ENCODE measurements around the gene EGFR. TPM values are rescaled to one million over a fixed set of nuclear protein-coding genes. Genes with fewer than 3 reads are reported as not detected.

Gene EGFR
- polyA plus RNA-seq, 1 of the 3 experiments (the other 2 are of a cell fraction) = 37.6 TPM

DNA sequence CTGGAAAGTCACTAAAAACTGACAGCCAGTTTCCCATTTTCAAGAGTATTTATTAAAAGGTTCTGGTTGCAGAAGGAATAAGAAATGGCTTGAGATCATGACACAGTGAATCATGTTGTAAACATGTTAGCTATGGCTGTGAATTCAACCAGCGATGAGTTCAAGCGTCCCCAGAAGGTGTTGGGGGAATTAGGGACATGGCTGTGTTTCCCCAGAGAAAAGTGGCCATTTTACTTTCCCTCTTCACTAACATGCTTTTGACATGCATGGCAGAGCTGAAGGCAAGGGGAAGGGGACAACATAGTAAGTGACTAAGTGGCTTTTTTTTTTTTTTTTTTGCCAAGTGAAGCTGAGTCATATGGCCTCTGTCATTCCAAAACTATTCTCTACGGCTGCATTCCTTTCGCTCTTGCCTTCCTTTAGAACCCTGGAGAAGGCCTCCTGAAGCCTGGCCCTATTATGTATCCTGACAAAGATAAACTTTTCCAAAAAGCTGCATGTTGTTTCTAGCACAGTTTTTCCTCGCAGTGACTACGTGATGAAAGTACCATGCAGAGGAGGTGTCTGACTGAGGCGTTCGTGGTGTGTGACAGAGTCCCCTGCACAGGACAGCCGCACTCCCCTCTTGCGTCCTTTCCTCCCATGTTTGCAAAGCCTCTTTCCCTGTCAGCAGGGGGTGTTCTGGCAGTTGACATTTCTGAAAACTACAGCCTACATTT is 46.9 kb downstream of the EGFR start (continued):
- no peak for TF ChIP-seq SMC3 (IDR thresholded peaks at IDR 0.05; ENCODE audit: low read depth, low read length)
- TF ChIP-seq IRF3 (IDR thresholded peaks at IDR 0.05; ENCODE audit: low read depth, low read length) = no peak
- no peak for TF ChIP-seq FOXJ3 (CRISPR knock-in tag; IDR thresholded peaks at IDR 0.05)
- TF ChIP-seq ELF1 (IDR thresholded peaks at IDR 0.05) = no peak; the same call in 1 of the 2 replicates
- 0 out of 2 replicates have a peak, but pooled peaks have one; percentile 37 for TF ChIP-seq MEF2A (IDR thresholded peaks at IDR 0.05; ENCODE audit: borderline replicate concordance, low read depth)
- no peak for TF ChIP-seq GABPA (IDR thresholded peaks at IDR 0.05; ENCODE audit: low read depth)
- TF ChIP-seq USF1 (IDR thresholded peaks at IDR 0.05; ENCODE audit: borderline replicate concordance, low read depth) = no peak
- 0 out of 2 replicates have a peak, but pooled peaks have one; percentile 43 for TF ChIP-seq FOXM1 (IDR thresholded peaks at IDR 0.05; ENCODE audit: low read depth)
- no peak for TF ChIP-seq RCOR1 (IDR thresholded peaks at IDR 0.05; ENCODE audit: low read length)
- 0 out of 2 replicates have a peak, but pooled peaks have one; percentile 14 for TF ChIP-seq SIN3A (IDR thresholded peaks at IDR 0.05; ENCODE audit: borderline replicate concordance, low read depth, low read length)
- TF ChIP-seq JUND (IDR thresholded peaks at IDR 0.05) = peak; percentile 95

GRCh38 chr7:55066524-55066923 is 47.7 kb downstream of the EGFR start:
- H4K20me1 ChIP-seq (ENCODE audit: insufficient read depth) = no peaks in the 10 kb centered on the region; the same call in 1 of the 2 replicates
- H2AFZ ChIP-seq (ENCODE audit: low read depth) = no peak overlapping the region
- 75% methylated on average over 7 of the region's 7 CpGs for WGBS (ENCODE audit: low lambda C conversion rate)
- peak overlapping the region in 1 of 2 experiments; percentile 7; a peak in 1 of 4 replicates for H3K4me3 ChIP-seq (ENCODE audit: low read depth in 2 of 2, low read length in 1 of 2)
- H3K9me2 ChIP-seq = no peaks in the 10 kb centered on the region
- no peak for DNase-seq
- no peaks in the 10 kb centered on the region for H3K27me3 ChIP-seq (ENCODE audit: insufficient read depth)
- H3K9ac ChIP-seq = peak overlapping the region; percentile 70
- H3K27ac ChIP-seq (ENCODE audit: low read depth in 2 of 2, low read length in 1 of 2) = peak overlapping the region; percentile 82 to 97; a peak in 3 of 4 replicates
- peaks cover 3 to 32% of the 10 kb centered on the region in 2 experiments for H3K36me3 ChIP-seq (replicated peaks in 1 of 2; ENCODE audit: control insufficient read depth in 1 of 2, insufficient read depth in 2 of 2, low read length in 1 of 2)
- H3K9me3 ChIP-seq = no peaks in the 10 kb centered on the region
- peaks cover 13 to 51% of the 10 kb centered on the region in 2 experiments for H3K4me1 ChIP-seq (ENCODE audit: control insufficient read depth in 1 of 2, insufficient read depth in 2 of 2, low read depth in 1 of 2, low read length in 1 of 2)
- POLR2A ChIA-PET = no interaction called here
- CTCF ChIA-PET = interaction anchor here (1.0 to 2.4 kb wide), 4 partner anchors 46 to 278 kb away, joined by 3 to 13 read pairs (median 4); no protein-coding TSS in a partner anchor
- peaks cover 42% of the 10 kb centered on the region for H3F3A ChIP-seq (replicated peaks; ENCODE audit: insufficient read depth)
- peaks cover 85% of the 10 kb centered on the region for H3K79me2 ChIP-seq (ENCODE audit: insufficient read depth)
- peak overlapping the region; percentile 72 for H3K4me2 ChIP-seq
- TF ChIP-seq REST (IDR thresholded peaks at IDR 0.05; ENCODE audit: low read depth, low read length) (no peak), MXI1 (IDR thresholded peaks at IDR 0.05; ENCODE audit: low read depth, low read length) (no peak), RFX5 (IDR thresholded peaks at IDR 0.05; ENCODE audit: low read length) (no peak), RXRA (IDR thresholded peaks at IDR 0.05; ENCODE audit: borderline replicate concordance, low read depth) (no peak), USF1 (IDR thresholded peaks at IDR 0.05; ENCODE audit: borderline replicate concordance, low read depth) (no peak), EZH2phosphoT487 (IDR thresholded peaks at IDR 0.05; ENCODE audit: borderline replicate concordance, low read depth) (no peak), USF2 (IDR thresholded peaks at IDR 0.05; ENCODE audit: borderline replicate concordance, low read depth, low read length) (no peak)
- TF ChIP-seq, protein P1, sequence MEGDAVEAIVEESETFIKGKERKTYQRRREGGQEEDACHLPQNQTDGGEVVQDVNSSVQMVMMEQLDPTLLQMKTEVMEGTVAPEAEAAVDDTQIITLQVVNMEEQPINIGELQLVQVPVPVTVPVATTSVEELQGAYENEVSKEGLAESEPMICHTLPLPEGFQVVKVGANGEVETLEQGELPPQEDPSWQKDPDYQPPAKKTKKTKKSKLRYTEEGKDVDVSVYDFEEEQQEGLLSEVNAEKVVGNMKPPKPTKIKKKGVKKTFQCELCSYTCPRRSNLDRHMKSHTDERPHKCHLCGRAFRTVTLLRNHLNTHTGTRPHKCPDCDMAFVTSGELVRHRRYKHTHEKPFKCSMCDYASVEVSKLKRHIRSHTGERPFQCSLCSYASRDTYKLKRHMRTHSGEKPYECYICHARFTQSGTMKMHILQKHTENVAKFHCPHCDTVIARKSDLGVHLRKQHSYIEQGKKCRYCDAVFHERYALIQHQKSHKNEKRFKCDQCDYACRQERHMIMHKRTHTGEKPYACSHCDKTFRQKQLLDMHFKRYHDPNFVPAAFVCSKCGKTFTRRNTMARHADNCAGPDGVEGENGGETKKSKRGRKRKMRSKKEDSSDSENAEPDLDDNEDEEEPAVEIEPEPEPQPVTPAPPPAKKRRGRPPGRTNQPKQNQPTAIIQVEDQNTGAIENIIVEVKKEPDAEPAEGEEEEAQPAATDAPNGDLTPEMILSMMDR (IDR thresholded peaks at IDR 0.05) = no peak

All from SK-N-SH (cell line).